PC-3 (cell line): ENCODE measurements around the gene SUMO3.

Experiments used
- EZH2 ChIP-seq: fragments of 300-600 bp; sonication (generic); IDR thresholded peaks from one replicate; pipeline ENCODE4 v1.6.1; 2017; ENCODE audit warnings: antibody characterized with exemption, mild to moderate bottlenecking, low read length; ENCODE audit not compliant: unreplicated experiment
- TF ChIP-seq, protein P1 (sequence below): fragments of 300-600 bp; sonication (generic); conservative IDR thresholded peaks from 2 replicates; pipeline ENCODE4 v1.5.1; 2017; ENCODE audit warnings: antibody characterized with exemption, low read depth, mild to moderate bottlenecking, low read length

DNA sequence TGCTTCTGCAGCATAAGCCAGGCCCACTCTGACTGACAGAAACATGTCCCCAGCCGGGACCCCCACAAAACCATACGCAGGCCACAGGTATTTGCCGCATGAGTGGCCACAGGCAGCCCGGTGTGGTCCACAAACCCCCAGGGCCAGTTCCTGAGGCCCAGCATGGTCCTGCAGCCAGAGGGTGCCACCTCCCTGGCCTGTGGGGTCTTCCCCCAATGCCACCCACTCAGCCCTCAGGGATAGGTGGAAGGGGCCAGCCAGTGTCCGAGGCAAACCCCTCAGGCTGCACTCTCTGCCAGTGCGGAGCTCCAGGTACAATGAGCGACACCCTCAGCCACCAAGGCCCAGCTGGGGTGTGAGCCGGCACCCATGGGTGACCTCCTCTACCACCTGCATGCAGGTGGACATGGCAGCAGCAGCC, 59.7 kb downstream of the SUMO3 start:
- TF ChIP-seq, protein P1, sequence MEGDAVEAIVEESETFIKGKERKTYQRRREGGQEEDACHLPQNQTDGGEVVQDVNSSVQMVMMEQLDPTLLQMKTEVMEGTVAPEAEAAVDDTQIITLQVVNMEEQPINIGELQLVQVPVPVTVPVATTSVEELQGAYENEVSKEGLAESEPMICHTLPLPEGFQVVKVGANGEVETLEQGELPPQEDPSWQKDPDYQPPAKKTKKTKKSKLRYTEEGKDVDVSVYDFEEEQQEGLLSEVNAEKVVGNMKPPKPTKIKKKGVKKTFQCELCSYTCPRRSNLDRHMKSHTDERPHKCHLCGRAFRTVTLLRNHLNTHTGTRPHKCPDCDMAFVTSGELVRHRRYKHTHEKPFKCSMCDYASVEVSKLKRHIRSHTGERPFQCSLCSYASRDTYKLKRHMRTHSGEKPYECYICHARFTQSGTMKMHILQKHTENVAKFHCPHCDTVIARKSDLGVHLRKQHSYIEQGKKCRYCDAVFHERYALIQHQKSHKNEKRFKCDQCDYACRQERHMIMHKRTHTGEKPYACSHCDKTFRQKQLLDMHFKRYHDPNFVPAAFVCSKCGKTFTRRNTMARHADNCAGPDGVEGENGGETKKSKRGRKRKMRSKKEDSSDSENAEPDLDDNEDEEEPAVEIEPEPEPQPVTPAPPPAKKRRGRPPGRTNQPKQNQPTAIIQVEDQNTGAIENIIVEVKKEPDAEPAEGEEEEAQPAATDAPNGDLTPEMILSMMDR, result no peak
- TF ChIP-seq EZH2, result no peak
